Measurements from ENCODE around the gene SLIT1.

The SLIT1 gene

DNA sequence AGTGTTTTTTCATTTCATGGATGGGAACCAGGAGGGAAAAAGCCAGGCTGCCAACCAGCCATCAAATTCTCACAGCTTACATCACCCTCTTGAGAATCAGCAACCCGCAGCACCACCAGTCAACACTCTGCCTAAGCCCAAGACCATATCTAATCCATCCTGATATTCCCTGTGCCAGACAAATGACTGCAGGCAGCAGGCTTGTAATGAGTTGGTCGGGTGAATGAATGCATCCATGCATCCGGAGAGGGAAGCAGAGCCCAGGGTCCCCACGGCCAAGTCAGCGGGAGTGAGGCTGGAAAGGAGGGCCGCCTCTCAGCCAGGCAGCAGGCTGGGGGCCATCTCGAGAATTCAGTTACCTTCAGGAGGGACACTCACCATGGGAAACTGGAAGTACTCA is 46.9 kb downstream of the SLIT1 start:
- DNase-seq (ENCODE audit: low read depth): no peak

- DNase-seq (ENCODE audit: low read depth): no peak
Measured at GRCh38 chr10:97138174-97138573, 47.6 kb downstream of the SLIT1 start.

- no peak for DNase-seq (ENCODE audit: low read depth)
Measured at GRCh38 chr10:97136756-97137155, 49.0 kb downstream of the SLIT1 start.

- DNase-seq (ENCODE audit: low read depth): no peak
Measured at GRCh38 chr10:97135464-97135863, 50.3 kb downstream of the SLIT1 start.

DNA sequence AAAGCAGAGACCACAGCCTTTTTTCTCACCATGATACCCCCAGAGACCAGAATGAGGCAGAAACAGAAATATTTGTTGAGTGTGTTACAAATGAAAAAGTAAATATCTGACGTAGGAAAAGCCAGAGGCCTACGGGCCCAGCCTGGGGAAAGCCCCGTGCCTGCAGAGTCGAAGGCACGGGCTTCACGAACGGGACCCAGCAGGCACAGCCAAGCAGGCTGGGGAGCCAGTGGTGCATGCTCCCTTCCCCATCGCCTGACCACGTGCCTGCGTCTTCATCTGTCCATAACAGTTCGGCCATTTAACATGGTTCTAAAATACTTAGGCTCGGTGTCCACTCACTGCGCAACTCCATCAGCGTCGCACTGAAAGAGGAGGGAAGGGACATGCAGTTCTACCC is 50.8 kb downstream of the SLIT1 start:
- DNase-seq (ENCODE audit: low read depth): no peak

GRCh38 chr10:97134110-97134509 is 51.6 kb downstream of the SLIT1 start:
- no peak for DNase-seq (ENCODE audit: low read depth)

- no peak for DNase-seq (ENCODE audit: low read depth)
Measured at GRCh38 chr10:97132273-97132672, 53.5 kb downstream of the SLIT1 start.

DNA sequence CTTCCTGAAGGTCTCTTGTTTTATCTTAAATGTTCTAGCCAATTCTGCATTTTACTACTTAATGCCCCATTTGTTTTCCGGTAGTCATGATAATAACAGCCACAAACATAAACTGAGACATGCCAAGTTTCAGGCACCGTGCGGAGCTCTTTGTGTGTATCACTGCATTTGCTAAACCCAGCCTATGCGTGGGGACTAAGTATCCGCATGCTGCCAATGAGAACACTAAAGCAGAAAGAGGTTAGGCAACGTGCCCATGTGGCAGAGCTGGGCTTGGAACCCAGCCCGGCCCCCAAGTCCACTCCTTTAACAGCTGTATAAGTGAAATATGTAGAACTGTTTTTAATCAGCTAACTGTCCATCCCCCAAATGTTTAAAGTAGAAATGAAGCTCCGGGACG is 54.1 kb downstream of the SLIT1 start:
- no peak for DNase-seq (ENCODE audit: low read depth)

GRCh38 chr10:97131181-97131628 is 54.6 kb downstream of the SLIT1 start:
- DNase-seq (ENCODE audit: low read depth): no peak

DNA sequence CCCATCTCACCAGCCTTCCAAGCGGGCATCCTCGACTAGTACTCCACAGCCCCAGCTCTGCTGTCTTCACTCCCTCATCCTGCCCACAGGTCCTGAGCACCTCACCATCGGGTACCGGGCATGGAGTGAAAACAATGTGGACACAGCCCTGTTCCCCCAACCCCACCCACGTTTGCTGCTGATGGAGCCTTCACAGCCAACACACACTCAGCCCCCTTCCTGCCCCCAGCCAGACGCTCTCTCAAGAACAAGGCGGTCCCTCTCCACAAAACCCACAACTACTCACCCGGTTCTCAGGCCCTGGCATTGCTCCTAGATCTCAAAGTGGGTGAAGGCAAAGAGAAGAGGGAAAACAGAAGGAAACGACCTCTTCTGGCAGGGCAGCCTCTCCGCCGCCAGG is 56.1 kb downstream of the SLIT1 start:
- no peak for DNase-seq (ENCODE audit: low read depth)

GRCh38 chr10:97128516-97129154 is 57.1 kb downstream of the SLIT1 start:
- DNase-seq (ENCODE audit: low read depth): no peak

- no peak for DNase-seq (ENCODE audit: low read depth)
Measured at GRCh38 chr10:97128039-97128492, 57.7 kb downstream of the SLIT1 start.

GRCh38 chr10:97127509-97127908 is 58.2 kb downstream of the SLIT1 start:
- DNase-seq (ENCODE audit: low read depth): no peak

DNA sequence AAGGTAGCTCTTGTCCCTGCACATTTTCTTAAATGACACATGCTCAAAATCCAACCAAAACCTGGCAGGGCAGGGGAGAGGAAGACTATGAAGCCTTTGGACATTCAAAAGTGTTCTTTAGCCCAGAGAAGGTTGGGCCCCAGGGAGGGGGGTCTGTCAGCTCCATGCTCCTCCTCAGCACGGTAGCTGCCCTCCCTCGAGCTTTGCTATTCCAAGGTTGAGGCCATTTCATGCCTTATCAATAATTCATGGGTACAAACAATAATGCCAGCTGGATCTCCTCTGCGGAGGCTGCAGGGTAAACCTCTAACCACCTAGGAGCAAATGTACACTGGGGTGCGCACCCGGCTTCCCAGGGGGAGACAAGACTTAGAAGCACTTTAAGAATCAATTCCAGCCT is 61.5 kb downstream of the SLIT1 start:
- DNase-seq (ENCODE audit: low read depth): no peak

- DNase-seq (ENCODE audit: low read depth): no peak
Measured at GRCh38 chr10:97123765-97124164, 62.0 kb downstream of the SLIT1 start.

GRCh38 chr10:97121041-97121440 is 64.7 kb downstream of the SLIT1 start:
- DNase-seq (ENCODE audit: low read depth): no peak

DNA sequence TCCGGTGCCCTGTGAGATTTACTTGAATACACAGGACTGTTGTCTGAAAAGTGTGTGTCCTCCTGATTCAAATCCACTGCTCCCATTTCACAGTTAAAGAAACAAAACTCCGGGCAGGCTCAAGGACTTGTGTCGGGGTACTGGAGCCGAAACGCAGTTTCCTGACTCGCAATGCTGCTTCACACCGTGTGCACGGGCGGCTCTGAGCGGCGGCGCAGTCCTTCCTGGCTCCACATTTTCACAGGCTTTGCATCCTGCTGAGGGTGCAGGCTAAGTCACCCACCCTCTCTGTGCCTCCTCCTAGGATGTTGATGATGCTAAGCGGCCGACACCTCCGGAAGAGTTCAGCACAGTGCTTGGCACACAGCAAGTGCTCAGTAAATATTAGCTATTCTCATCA is 65.4 kb downstream of the SLIT1 start:
- DNase-seq (ENCODE audit: low read depth): no peak

DNA sequence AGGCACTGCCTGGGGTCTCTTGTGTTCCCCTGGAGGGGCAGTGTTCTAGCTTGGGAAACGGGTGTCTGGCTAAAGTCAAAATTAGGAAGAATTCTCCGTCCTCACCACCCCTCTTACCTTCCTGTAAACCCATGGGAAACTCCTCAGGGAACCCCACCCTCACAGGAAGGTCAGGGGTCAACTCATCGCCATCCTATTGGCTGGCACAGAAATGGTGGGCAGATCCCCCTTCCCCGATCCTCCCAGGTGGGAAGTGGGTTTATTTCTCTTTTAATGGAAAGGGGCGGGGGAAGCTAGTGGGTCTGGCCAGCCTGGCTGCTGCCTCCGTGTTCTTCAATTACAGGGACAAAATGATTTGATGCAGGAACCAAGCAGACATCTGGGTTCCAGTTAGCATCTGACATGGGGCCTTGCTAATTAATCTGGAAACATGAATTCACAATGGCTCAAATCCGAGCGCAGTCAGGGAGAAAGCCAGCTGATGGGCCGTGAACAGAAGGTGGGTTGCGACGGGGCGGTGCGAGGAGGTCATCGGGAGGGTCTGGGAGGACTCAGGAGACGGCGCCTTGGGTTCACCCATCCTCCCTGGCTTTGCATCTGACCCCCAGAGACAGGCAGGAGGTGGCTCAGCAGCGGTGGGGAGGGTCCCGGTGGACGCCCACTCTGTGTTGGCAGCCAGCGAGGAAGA is 66.6 kb downstream of the SLIT1 start:
- DNase-seq (ENCODE audit: low read depth): no peak

DNA sequence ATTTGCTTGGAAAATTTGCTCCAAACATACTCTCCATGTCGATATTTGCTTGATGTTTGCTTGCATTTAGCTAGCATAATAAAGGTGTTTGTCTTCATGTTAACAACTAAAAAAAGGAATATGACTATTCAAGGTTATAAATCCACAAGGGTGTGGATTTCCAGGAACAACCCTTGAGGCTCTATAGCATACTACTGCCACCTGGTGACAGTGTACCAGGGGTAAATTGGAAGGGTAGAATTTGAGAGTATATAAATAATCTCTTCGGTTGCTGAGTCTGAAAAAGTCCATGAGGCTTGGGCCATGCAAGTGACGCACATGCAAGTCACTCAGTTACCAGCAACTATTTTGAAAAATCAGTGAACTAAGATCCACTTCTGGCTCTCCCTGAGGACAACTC is 68.4 kb downstream of the SLIT1 start:
- peak; percentile 26 for DNase-seq (ENCODE audit: low read depth)

- DNase-seq (ENCODE audit: low read depth): no peak
Measured at GRCh38 chr10:97116462-97117162, 69.1 kb downstream of the SLIT1 start.

DNA sequence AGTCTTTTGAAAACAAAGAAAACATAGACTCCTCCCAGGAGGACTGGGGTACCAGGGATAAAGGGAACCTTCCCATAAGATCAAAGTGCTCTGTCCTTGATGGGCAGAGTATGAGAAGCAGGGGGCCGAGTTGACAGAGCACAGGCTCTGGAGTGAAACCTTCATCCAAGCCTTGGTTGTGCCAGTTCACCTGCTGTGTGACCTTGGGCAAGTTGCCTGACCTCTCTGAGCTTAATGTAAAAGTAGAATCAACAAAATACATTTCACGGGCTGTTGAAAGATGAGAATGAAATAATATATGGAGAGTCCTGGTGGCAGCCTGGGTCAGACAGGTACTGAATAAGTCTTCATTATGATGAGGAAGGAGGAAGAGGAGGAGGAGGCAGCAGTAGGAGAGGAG is 69.9 kb downstream of the SLIT1 start:
- no peak for DNase-seq (ENCODE audit: low read depth)

GRCh38 chr10:97111615-97112014 is 74.1 kb downstream of the SLIT1 start:
- DNase-seq (ENCODE audit: low read depth): no peak

- no peak for DNase-seq (ENCODE audit: low read depth)
Measured at GRCh38 chr10:97109547-97109946, 76.2 kb downstream of the SLIT1 start.
